Occipital lobe (tissue), 2 donors: ENCODE results near the gene MAPT. TPM values are rescaled to one million over a fixed set of nuclear protein-coding genes. Genes with fewer than 3 reads are reported as not detected.
A peak's percentile ranks its signal among the peaks of the same experiment; 100 is the strongest.

Experiments
- DNase-seq: peaks from one replicate; lab custom pipeline; 2025; lab: John Stamatoyannopoulos, UW
- total RNA-seq: library from RNA; depleted of rRNA; stranded (reverse); fragments of >200 nt; gene quantifications from one replicate; pipeline ENCODE4 v1.2.3, GENCODE V29; 2014

MAPT gene
- total RNA-seq = 93.1 TPM

DNA sequence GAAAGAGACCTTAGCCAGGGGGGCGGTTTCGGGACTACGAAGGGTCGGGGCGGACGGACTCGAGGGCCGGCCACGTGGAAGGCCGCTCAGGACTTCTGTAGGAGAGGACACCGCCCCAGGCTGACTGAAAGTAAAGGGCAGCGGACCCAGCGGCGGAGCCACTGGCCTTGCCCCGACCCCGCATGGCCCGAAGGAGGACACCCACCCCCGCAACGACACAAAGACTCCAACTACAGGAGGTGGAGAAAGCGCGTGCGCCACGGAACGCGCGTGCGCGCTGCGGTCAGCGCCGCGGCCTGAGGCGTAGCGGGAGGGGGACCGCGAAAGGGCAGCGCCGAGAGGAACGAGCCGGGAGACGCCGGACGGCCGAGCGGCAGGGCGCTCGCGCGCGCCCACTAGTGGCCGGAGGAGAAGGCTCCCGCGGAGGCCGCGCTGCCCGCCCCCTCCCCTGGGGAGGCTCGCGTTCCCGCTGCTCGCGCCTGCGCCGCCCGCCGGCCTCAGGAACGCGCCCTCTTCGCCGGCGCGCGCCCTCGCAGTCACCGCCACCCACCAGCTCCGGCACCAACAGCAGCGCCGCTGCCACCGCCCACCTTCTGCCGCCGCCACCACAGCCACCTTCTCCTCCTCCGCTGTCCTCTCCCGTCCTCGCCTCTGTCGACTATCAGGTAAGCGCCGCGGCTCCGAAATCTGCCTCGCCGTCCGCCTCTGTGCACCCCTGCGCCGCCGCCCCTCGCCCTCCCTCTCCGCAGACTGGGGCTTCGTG is at the start of gene MAPT:
MAPT (plus strand) TSS at position 533 of the 763 bp plus-strand sequence. CDS start 67,784 bp downstream, outside the sequence.
- peak; percentile 92 for DNase-seq

- DNase-seq = no peak
Measured at GRCh38 chr17:45844695-45845375, 49.5 kb upstream of the MAPT start, which contains the start of gene SPPL2C. TSS of gene SPPL2C (plus strand) at chr17:45844881. CDS start at chr17:45844907, 26 bp downstream.

- no peak for DNase-seq
Measured at GRCh38 chr17:45845376-45846185, 48.8 kb upstream of the MAPT start.

DNA sequence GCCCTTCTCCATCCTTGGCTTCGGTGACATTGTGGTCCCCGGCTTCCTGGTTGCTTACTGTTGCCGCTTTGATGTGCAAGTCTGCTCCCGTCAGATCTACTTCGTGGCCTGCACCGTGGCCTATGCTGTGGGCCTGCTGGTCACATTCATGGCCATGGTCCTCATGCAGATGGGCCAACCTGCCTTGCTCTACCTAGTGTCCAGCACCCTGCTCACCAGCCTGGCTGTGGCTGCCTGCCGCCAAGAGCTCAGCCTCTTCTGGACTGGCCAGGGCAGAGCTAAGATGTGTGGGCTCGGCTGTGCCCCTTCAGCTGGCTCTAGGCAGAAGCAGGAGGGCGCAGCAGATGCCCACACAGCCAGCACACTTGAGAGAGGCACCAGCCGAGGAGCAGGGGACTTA is 48.1 kb upstream of the MAPT start:
- DNase-seq = no peak

DNA sequence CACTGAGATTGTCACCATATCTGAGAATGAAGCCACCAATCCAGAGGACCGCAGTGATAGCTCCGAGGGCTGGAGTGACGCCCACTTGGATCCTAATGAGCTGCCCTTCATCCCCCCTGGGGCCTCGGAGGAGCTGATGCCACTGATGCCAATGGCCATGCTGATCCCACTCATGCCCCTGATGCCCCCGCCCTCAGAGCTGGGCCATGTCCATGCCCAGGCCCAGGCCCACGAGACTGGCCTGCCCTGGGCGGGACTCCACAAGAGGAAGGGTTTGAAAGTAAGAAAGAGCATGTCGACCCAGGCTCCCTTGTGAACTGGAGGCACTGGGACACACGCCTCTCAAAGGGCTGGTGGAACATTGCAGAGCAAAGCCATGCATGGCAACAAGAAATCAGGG is 47.7 kb upstream of the MAPT start:
- DNase-seq = no peak

DNA sequence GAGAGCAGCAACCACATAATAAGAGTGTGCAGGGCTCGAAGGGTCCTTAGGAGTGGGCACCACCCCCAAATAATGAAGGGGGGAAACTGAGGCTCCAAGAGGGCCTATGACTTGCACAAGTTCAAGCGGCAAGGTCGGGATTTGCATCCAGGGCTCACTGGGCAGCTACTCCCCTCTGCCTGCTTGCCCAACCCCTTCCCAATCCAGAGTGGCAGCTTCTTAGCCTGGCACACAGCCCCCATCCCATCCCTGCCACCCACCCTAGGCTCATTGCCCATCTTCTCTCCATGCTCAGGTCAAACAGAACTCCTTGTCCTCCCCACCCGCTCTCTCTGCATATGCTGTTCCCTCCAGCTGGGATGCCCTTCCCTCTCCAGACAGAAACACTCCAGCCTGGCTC is 47.3 kb upstream of the MAPT start:
- no peak for DNase-seq

DNA sequence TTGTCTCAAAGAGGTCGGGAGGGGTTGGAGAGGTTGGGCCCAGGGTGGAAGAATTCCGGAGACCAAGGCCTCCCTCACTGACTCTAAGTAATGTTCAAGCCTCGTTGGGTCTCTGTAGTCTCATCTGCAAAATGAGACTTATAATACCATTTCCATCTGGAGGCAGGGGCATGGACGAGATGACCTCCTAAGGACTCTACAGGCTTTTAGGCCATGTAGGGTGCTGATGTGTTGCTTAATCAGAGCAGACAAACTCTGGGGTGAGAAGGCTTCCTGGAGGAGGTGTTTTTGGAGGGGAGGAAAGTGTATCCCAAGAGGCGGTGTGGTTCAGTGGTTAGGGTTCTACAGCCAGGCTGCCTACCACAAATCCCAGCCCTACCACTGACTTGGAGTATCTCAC is 46.6 kb upstream of the MAPT start:
- DNase-seq = no peak

GRCh38 chr17:45848405-45848804 is 45.9 kb upstream of the MAPT start:
- DNase-seq = no peak

DNA sequence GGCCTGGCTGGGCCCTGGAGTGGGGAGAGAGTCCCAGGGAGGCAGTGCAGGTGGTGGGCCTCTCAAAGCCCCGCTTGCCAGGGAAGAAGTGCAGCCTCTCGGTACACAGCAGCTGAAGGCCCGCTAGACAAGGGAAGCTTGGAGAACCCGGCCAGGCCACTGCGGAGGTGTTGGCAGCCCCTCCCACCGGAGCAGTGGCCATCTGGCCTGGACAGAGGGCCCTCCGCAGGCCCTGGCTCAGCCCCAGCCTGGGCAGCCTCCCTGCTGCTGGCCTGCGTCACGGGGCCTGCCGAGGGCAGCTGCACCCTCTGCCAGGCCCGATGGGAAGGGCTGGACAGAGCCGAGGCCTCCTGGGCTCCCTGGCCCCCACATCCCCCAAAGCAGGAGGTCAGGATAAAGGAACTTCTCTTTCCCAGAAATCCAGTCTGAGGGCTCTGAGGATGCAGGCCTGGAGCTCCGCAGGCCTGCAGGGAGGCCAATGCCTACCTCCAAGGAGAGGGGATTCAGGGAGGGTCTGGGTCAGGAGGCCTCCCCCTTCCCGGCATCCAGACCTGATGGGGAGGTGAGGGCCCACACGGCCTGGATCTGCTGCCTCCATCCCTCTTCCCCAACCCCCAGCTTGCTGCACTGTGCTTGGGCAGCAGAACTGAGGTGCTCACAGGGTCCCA is 45.4 kb upstream of the MAPT start:
- DNase-seq = peak; percentile 51

DNA sequence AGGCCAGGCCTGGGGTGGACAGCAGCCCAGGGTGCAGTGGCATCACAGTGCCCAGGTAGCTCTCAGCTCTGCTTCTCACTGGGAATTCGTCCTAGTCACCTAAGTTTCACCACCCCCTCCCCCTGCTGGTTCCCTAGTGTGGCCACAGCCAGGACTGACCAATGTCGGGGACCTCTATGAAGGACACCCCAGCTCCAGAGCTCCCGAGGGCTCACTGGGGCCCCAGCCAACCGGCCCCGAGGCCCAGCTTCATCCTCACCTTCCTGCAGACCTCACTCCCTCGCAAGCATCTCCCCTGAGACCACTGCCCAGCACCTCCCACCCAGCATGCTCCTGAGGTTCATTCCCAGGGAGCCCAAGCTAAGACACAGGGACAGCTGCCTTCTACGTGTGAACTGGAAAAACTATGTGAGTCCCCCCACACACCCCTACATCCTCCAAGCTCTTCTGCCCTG is 44.8 kb upstream of the MAPT start:
- DNase-seq = no peak

DNA sequence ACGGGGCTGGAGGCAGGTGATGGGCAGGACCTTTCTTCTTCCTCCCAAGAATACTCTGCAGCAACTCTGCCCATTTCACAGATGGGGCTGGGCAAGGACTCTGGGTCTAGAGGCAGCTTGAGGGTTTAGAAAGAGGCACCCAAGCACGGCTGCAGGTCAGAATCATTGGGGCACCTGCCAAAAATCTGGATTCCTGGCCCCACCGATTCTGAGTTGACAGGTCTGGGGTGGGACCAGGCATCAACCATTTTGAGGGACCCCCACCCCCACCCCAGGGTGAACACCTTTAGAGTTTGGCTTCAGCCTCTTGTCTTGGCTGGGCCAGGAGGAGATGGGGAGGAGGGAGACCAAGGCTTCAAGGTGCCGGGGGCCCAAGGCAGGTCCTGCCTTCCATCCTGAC is 44.3 kb upstream of the MAPT start:
- no peak for DNase-seq

DNA sequence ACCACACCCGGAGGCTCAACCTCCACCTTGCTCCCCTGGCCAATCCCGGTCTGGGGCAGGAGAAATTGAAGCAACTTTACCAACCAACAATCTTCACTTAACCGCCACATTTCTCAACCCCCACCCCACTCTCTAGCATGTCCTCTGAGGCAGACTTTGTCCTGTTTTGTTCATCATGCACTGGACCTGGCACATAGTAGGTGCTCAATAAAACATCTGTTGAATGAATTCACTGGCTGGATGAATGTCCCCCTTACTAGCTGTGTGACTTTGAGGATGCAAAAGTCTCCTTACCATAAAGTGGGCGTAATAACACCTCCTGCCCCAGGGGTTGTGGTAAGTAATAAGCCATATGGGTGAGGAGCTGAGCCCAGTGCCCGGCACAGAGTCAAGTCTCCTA is 43.9 kb upstream of the MAPT start:
- no peak for DNase-seq

GRCh38 chr17:45851022-45851421 is 43.3 kb upstream of the MAPT start:
- DNase-seq = no peak

GRCh38 chr17:45851464-45851863 is 42.9 kb upstream of the MAPT start:
- no peak for DNase-seq

DNA sequence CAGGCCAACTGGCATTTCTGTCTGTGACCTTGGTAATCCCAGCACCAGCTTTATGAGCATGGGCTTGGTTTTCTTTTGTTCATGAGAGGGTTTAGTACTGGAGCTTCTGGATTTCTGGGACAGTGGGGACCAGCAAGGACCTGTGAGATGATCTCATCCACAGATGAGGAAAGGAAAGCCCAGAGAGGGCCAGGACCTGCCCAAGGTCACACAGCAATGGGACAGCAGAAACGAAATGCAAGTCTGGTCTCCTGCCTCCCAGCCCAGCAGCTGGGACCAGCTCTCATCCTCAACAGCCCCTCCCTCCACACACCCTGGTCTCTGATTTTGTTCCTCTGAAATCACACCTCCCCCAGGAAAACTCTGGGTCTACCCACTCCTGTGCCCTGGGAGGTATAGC is 42.5 kb upstream of the MAPT start:
- DNase-seq = no peak

GRCh38 chr17:45852535-45853297 is 41.6 kb upstream of the MAPT start:
- peak; percentile 35 for DNase-seq

DNA sequence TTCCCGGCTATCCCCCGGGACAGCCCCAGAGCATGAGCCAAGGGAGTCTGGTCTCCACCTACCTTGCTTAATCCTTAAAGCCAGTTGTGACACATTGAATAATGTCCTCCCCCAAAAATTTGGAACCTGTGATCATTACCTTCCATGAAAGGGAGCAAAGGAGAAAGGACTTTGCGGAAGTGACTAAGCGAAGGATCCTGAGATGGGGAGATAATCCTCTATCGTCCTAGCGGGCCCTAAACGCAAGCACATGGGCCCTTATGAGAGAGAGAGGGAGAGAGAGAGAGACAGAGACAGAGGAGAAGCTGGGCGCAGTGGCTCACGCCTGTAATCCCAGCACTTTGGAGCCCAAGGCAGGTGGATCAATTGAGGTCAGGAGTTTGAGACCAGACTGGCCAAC is 40.1 kb upstream of the MAPT start:
- no peak for DNase-seq

DNA sequence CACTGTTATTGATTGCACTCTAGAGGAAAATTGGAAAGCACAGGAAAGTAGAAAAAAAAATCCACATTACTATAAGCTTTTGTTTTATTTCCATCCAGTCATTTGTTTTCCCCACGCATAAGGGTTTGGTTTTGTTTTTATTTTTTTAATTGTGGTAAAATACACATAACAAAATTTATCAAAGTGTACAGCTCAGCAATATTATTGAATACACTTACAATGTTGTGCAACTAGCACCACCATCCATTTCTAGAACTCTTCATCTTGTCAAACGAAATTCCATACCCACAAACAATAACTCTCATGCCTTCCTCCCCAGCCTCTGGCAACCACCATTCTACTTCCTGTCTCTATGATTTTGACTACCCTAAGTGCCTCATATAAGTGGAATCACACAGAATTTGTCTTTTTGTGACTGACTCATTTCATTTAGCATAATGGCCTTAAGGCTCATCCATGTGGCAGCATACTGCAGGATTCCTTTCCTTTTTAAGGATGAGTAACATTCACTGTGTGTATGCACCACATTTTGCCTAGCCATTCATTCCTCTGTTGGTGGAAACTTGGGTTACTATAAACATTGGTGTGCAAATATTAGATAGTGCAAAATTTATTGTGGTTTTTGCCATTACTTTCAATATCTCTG is 38.5 kb upstream of the MAPT start:
- no peak for DNase-seq

- no peak for DNase-seq
Measured at GRCh38 chr17:45857977-45858708, 36.2 kb upstream of the MAPT start.

GRCh38 chr17:45861165-45861564 is 33.2 kb upstream of the MAPT start:
- no peak for DNase-seq
